ENCODE measurements around the gene TMEM39B. TPM values are rescaled to one million over a fixed set of nuclear protein-coding genes. Genes with fewer than 3 reads are reported as not detected.

The TMEM39B gene
- total and polyA plus RNA-seq, 2 of the 4 experiments (the other 2 are of a cell fraction) = 6.5 to 28.7 TPM

DNA sequence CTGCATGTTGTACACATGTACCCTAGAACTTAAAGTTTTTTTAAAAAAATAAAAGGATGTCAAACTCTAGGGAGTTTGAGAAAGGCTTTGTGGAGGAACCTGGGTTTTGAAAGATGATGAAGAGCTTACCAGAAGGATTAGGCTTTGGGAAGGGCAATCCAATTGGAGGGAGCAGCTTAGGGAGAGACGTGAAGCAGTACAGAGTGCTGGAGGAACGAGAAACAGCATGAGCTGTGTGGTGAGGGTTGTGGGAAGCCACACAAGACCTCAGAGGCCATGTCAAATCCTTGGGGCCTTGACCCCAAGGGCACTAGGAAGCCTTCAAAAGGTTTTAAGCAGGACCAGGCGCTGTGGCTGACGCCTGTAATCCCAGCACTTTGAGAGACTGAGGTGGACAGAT, 26.7 kb downstream of the TMEM39B start:
- Histone ChIP-seq H3K4me2 (ENCODE audit: low read depth, low read length) (no peak overlapping the region), H2AK9ac (replicated peaks; ENCODE audit: low read depth, low read length, poor library complexity) (no peak overlapping the region), H3K4ac (ENCODE audit: low read depth, low read length) (no peak overlapping the region), H3K9me1 (ENCODE audit: insufficient read depth, low read length) (peaks cover 23% of the 10 kb centered on the region), H2BK20ac (ENCODE audit: low read depth, low read length) (no peak overlapping the region), H3K27me3 (ENCODE audit: control insufficient read depth, insufficient read depth, low read length) (no peaks in the 10 kb centered on the region), H3K56ac (ENCODE audit: extremely low read depth, insufficient read depth, low read length) (no peak overlapping the region), H3K4me3 (ENCODE audit: insufficient read depth, low read depth, low read length) (no peak overlapping the region), H3K18ac (ENCODE audit: low read depth, low read length) (no peak overlapping the region), H4K20me1 (ENCODE audit: insufficient read depth, low read length) (peaks cover 10% of the 10 kb centered on the region; the same call in 1 of the 2 replicates), H3K23ac (ENCODE audit: low read depth, low read length) (no peak overlapping the region), H3K36me3 (ENCODE audit: control insufficient read depth, insufficient read depth, low read length) (peaks cover 44% of the 10 kb centered on the region), H4K8ac (ENCODE audit: low read depth in 2 of 2, low read length in 2 of 2) (no peak overlapping the region), H4K5ac (ENCODE audit: low read depth, low read length) (no peak overlapping the region), H3K27ac (ENCODE audit: insufficient read depth, low read length) (no peak overlapping the region), H2BK15ac (ENCODE audit: low read depth, low read length) (no peak overlapping the region), H3K4me1 (ENCODE audit: control insufficient read depth, insufficient read depth, low read length) (peaks cover 11% of the 10 kb centered on the region), H3K9me3 (ENCODE audit: control insufficient read depth, insufficient read depth, low read length) (no peaks in the 10 kb centered on the region), H2BK120ac (ENCODE audit: low read depth, low read length) (no peak overlapping the region), H3K79me1 (ENCODE audit: low read depth in 1 of 2, low read length in 2 of 2) (peaks cover 4 to 39% of the 10 kb centered on the region in 2 experiments; a peak in 2 of 4 replicates), H2BK5ac (ENCODE audit: low read depth, low read length, poor library complexity, severe bottlenecking) (no peak overlapping the region), H3K14ac (replicated peaks; ENCODE audit: low read depth, low read length) (no peak overlapping the region), H2AK5ac (ENCODE audit: low read depth, low read length) (peak overlapping the region; percentile 33; the same call in 1 of the 2 replicates), H4K91ac (ENCODE audit: insufficient read depth, low read depth, low read length) (no peak overlapping the region), H3K9ac (ENCODE audit: low read depth, low read length) (no peak overlapping the region), H2AFZ (replicated peaks; ENCODE audit: low read length, poor library complexity) (no peak overlapping the region)
- in situ Hi-C loops (cut with MboI; ENCODE audit: low sequenced_read_pairs) (no loop called here), dilution Hi-C loops (cut with HindIII; ENCODE audit: low sequenced_read_pairs, unreplicated experiment) (no loop called here), intact Hi-C loops (cut with micrococcal nuclease) (no loop called here)
- 94% methylated on average over 2 of the region's 4 CpGs; no CpG with 5 or more reads in 1 of the 2 experiments for WGBS, 2 experiments (ENCODE audit: extremely low coverage in 2 of 2, insufficient read length in 1 of 2)
- no peak for ATAC-seq (ENCODE audit: low read depth)
- TF ChIP-seq CEBPB (IDR thresholded peaks at IDR 0.05; ENCODE audit: low read depth, low read length) (no peak), RCOR1 (IDR thresholded peaks at IDR 0.05; ENCODE audit: insufficient replicate concordance, low read length) (no peak)
- POLR2A ChIA-PET (ENCODE audit: unreplicated experiment) = no interaction called here
- no peak for DNase-seq
- BruUV-seq (replicated peaks) = no TSS peak
- CTCF ChIA-PET = interaction anchor here (0.5 to 0.6 kb wide), 2 partner anchors 77 to 426 kb away, joined by 3 to 4 read pairs; no protein-coding TSS in a partner anchor

All from IMR-90 (cell line).